Cardiac fibroblast (primary cell): ENCODE results near the gene ARFGAP1.

Experiments
- DNase-seq, 2 donors: peaks; one replicate each; pipeline versions ENCODE4 v3.0.0 to v3.0.0-alpha.2; 2010; ENCODE audit warnings: low read depth in 2 of 2
- H3K4me3 ChIP-seq, 2 donors: replicated peaks in 1 of 2; 1 replicate in 1 of 2; 2 replicates in 1 of 2; pipeline ENCODE4 v1.5.1; 2011; ENCODE audit warnings: low read depth in 2 of 2, low read length in 2 of 2, mild to moderate bottlenecking in 2 of 2, moderate library complexity in 1 of 2
- CTCF ChIP-seq: IDR thresholded peaks from one replicate; pipeline ENCODE4 v1.5.1; 2011; ENCODE audit warnings: low read depth, mild to moderate bottlenecking, low read length, inconsistent platforms

ARFGAP1 gene

GRCh38 chr20:63253438-63254231 is 19.0 kb upstream of the ARFGAP1 start:
- no peak for DNase-seq
- no peak overlapping the region for H3K4me3 ChIP-seq
- TF ChIP-seq CTCF, result no peak

GRCh38 chr20:63254232-63254605 is 18.4 kb upstream of the ARFGAP1 start, which contains the start of gene NKAIN4:
Gene NKAIN4 (minus strand): TSS chr20:63254463. CDS start chr20:63254450, 13 bp downstream.
- no peak for DNase-seq
- no peak for TF ChIP-seq CTCF
- no peak within 1 kb of the TSS for H3K4me3 ChIP-seq

- DNase-seq, result no peak
- no peak for TF ChIP-seq CTCF
- no peak overlapping the region for H3K4me3 ChIP-seq
Observed at GRCh38 chr20:63254606-63255384, 17.8 kb upstream of the ARFGAP1 start.

GRCh38 chr20:63255931-63256704 is 16.5 kb upstream of the ARFGAP1 start:
- no peak for TF ChIP-seq CTCF
- H3K4me3 ChIP-seq, result no peak overlapping the region
- DNase-seq, result no peak

- DNase-seq, result no peak
- H3K4me3 ChIP-seq, result no peak overlapping the region
- TF ChIP-seq CTCF, result no peak
Observed at GRCh38 chr20:63256954-63257353, 15.7 kb upstream of the ARFGAP1 start.

- TF ChIP-seq CTCF, result no peak
- H3K4me3 ChIP-seq, result no peak overlapping the region
- no peak for DNase-seq
Observed at GRCh38 chr20:63257629-63258028, 15.0 kb upstream of the ARFGAP1 start.
